ENCODE results near the gene GRM4.

The GRM4 gene

DNA sequence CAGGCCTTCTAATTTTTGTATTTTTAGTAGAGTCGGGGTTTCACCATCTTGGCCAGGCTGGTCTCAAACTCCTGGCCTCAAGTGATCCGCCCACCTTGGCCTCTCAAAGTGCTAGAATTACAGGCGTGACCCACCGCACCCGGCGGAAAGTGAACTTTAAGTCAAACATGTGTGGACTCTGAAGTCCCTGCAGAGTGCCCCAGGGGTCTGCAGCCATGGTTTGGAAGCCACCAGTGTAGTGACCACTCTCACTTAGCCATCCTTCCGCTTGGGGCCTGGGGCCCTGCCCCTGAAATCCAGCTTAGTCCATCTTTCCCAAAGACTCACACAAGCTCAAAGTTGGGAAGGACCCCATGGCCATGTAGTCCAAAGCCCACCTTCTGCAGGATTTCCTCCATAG is 164.5 kb downstream of the GRM4 start:
- Histone ChIP-seq H3K4me2 (ENCODE audit: low read depth, low read length, poor library complexity, severe bottlenecking) (no peak overlapping the region), H3F3A (ENCODE audit: insufficient read depth) (no peaks in the 10 kb centered on the region), H3K79me2 (ENCODE audit: insufficient read depth, low read length) (no peaks in the 10 kb centered on the region), H3K27ac (ENCODE audit: low read depth, low read length) (no peak overlapping the region), H3K4me3 (ENCODE audit: insufficient read depth, low read length, poor library complexity, severe bottlenecking) (no peak overlapping the region), H3K9me2 (replicated peaks; ENCODE audit: insufficient read depth, low read length) (no peaks in the 10 kb centered on the region), H3K9ac (ENCODE audit: low read length) (no peak overlapping the region), H3K36me3 (ENCODE audit: low read length) (no peaks in the 10 kb centered on the region), H2AFZ (ENCODE audit: low read depth, low read length, severe bottlenecking) (no peak overlapping the region), H3K27me3 (ENCODE audit: low read length) (no peaks in the 10 kb centered on the region; the same call in 1 of the 2 replicates), H3K9me3 (ENCODE audit: insufficient read depth, low read length) (no peaks in the 10 kb centered on the region), H4K20me1 (ENCODE audit: low read depth, low read length) (no peaks in the 10 kb centered on the region)
- TF ChIP-seq EZH2phosphoT487 (conservative IDR thresholded peaks at IDR 0.05; ENCODE audit: low read length) = no peak
- TF ChIP-seq CTCF (IDR thresholded peaks at IDR 0.05; ENCODE audit: insufficient read depth, low read length, poor library complexity, severe bottlenecking) = no peak

GRCh38 chr6:33980176-33981175 is 165.4 kb downstream of the GRM4 start:
- Histone ChIP-seq H3K79me2 (ENCODE audit: insufficient read depth, low read length) (no peaks in the 10 kb centered on the region), H3F3A (ENCODE audit: insufficient read depth) (no peaks in the 10 kb centered on the region), H3K9me3 (ENCODE audit: insufficient read depth, low read length) (no peaks in the 10 kb centered on the region), H4K20me1 (ENCODE audit: low read depth, low read length) (no peaks in the 10 kb centered on the region), H3K4me2 (ENCODE audit: low read depth, low read length, poor library complexity, severe bottlenecking) (no peak overlapping the region), H3K27me3 (ENCODE audit: low read length) (no peaks in the 10 kb centered on the region; the same call in 1 of the 2 replicates), H3K4me3 (ENCODE audit: insufficient read depth, low read length, poor library complexity, severe bottlenecking) (no peak overlapping the region), H3K9ac (ENCODE audit: low read length) (no peak overlapping the region), H3K27ac (ENCODE audit: low read depth, low read length) (no peak overlapping the region), H2AFZ (ENCODE audit: low read depth, low read length, severe bottlenecking) (no peak overlapping the region), H3K9me2 (replicated peaks; ENCODE audit: insufficient read depth, low read length) (no peaks in the 10 kb centered on the region), H3K36me3 (ENCODE audit: low read length) (no peaks in the 10 kb centered on the region)
- TF ChIP-seq CTCF (IDR thresholded peaks at IDR 0.05; ENCODE audit: insufficient read depth, low read length, poor library complexity, severe bottlenecking) (no peak), EZH2phosphoT487 (conservative IDR thresholded peaks at IDR 0.05; ENCODE audit: low read length) (no peak)

DNA sequence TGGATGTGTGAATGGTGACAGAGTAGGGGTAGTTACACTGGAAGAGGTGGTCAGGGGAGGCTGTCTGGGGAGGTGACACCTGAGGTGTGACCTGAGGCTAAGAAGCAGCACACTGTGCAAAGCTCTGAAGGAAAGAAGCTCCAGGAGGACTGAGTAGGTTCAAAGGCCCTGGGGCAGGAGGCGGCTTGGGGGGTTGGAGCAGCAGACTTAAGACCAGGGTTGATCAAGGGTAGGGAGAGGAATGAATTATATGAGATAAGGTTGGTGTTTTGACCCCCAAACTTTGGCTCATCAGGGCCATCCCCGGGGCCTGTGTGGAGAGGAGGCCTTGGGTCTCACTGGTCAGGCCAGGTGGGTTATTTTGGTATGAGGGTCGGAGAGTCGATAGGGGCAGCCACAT is 166.1 kb downstream of the GRM4 start:
- H2AFZ ChIP-seq (ENCODE audit: low read depth, low read length, severe bottlenecking) = no peak overlapping the region
- H3K79me2 ChIP-seq (ENCODE audit: insufficient read depth, low read length) = no peaks in the 10 kb centered on the region
- no peak overlapping the region for H3K9ac ChIP-seq (ENCODE audit: low read length)
- TF ChIP-seq CTCF (IDR thresholded peaks at IDR 0.05; ENCODE audit: insufficient read depth, low read length, poor library complexity, severe bottlenecking) = no peak
- TF ChIP-seq EZH2phosphoT487 (conservative IDR thresholded peaks at IDR 0.05; ENCODE audit: low read length) = no peak
- no peaks in the 10 kb centered on the region for H3F3A ChIP-seq (ENCODE audit: insufficient read depth)
- H3K9me3 ChIP-seq (ENCODE audit: insufficient read depth, low read length) = no peaks in the 10 kb centered on the region
- H3K4me2 ChIP-seq (ENCODE audit: low read depth, low read length, poor library complexity, severe bottlenecking) = no peak overlapping the region
- H3K27me3 ChIP-seq (ENCODE audit: low read length) = no peaks in the 10 kb centered on the region; the same call in 1 of the 2 replicates
- no peak overlapping the region for H3K27ac ChIP-seq (ENCODE audit: low read depth, low read length)
- H3K36me3 ChIP-seq (ENCODE audit: low read length) = no peaks in the 10 kb centered on the region
- H3K9me2 ChIP-seq (replicated peaks; ENCODE audit: insufficient read depth, low read length) = no peaks in the 10 kb centered on the region
- no peak overlapping the region for H3K4me3 ChIP-seq (ENCODE audit: insufficient read depth, low read length, poor library complexity, severe bottlenecking)
- H4K20me1 ChIP-seq (ENCODE audit: low read depth, low read length) = no peaks in the 10 kb centered on the region

All from SU-DHL-6 (cell line).